IPS-NIHi7 (cell line): Measurements from ENCODE around the gene SPIB.
"Not testable (repeated sequence)": the region's sequence is repeated elsewhere in the genome, so short reads cannot be mapped to it uniquely, and the experiment has no call there.

Experiments
- DNase-seq: peaks from one replicate; pipeline ENCODE4 v3.0.0; 2012; ENCODE audit warnings: mixed read lengths; ENCODE audit errors: extremely low spot score

SPIB gene

DNA sequence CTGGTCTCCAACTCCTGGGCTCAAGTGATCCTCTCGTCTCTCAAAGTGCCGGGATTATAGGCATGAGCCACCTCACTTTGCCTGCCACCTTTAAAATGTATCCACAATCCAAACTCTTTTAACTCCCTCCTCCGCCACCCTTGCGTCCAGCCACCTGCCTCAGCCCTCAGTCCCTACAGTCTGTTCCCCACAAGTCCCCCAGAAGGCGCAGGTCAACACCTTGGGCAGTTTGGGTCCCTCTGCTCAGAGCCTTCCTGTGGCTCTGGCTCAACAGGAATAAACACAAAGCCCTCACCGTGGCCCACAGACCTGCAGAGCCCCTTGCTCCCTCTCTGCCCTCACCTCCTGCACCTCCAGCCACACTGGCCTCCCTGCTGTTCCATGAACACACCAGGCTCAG lies 50.1 kb downstream of the SPIB start:
- no peak for DNase-seq

DNA sequence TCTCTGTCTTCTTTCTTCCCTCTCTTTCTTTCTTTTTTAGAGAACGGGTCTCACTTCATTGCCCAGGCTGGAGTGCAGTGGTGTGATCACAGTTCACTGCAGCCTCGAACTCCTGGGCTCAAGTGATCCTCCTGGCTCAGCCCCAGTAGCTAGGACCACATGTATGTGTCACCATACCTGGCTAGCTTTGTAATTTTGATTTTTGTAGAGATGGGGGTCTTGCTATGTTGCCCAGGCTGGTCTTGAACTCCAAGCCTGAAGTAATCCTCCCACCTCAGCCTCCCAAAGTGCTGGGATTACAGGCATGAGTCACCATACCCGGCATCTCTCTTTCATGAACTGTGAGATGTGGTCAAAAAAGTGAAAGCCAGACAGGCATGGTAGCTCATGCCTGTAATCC lies 54.6 kb downstream of the SPIB start:
- not testable (repeated sequence) for DNase-seq

DNA sequence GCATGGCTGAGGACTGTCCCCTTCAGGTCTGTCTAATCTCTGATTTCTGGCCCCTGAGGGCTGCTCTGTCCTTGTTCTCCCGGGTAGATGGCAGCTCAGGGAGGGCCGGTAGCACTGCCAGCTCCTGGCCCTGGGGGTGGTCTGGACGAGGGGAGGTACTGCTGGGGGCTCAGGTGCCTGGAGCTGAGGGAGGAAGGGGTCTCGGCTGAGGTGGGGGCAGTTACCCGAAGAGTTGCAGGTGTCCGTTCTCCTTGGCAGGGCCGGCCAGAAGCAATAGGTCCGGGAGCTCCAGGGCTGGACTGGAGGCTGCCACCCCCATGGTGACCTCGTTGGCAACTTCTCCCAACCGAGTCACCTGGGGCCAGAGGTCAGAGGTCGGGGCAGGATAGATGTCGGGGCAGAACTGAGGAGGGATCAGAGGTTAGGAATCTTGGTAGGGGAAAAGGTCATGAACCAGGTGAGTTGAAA lies 56.4 kb downstream of the SPIB start:
- DNase-seq: no peak

DNA sequence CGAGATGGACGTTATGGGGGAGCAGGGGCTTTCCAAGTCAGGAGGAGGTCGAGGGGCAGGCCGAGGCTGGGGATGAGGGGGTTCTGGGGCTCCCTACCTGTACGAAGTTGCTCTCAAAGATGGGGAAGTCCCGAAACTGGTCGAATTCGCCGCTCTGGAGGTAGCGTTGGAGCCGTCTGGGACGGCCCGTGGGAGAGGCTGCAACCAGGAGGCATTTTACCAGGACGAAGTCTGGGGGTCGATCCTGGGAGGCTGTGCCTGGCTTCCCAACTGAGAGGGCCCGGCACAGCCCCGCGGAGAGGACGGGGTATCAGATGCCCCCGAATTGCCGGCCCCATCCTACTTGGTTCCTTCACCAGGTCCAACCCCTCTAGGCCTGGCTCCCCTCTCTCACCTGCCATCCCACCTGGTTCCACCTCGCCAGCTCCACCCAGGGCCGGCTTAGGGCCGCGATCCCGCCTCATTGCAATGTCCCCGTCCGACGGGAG lies 57.0 kb downstream of the SPIB start:
- no peak for DNase-seq

DNA sequence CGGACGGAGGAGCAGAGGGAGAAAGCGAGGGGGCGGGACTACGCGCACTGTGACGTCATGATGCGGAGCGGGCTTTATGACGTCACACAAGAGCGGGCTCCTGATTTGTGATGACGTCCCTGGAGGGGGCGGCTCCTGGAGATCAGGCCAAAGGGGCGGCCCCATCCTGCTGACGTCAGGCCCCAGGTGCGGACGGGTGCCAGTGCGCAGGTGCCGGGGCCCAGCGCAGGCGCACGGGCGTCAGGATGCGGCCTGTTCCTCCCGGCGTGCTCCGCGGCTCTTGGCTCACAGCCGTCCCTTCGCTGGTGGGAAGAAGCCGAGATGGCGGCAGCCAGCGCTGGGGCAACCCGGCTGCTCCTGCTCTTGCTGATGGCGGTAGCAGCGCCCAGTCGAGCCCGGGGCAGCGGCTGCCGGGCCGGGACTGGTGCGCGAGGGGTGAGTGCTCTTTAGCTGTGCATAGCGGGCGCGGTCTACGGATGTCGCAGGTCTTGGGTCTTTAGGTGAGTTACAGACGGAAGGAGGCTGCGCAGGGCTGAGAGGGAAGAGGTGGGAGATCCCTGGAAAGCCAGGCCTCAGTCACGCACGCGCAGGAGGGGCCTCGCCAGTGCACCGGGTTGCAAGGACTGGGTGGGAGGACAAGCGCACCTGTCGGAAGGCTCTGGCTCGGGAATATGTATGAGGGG lies 57.6 kb downstream of the SPIB start, which contains the start of the genes EMC10 and GARIN5A:
Gene EMC10 (plus strand): TSS at position 284 of the 683 bp plus-strand sequence. CDS start 38 bp downstream, at position 322.
Gene GARIN5A (minus strand): TSS at position 625 of the 683 bp plus-strand sequence. CDS start 460 bp downstream, at position 165.
- peak; percentile 100 for DNase-seq

DNA sequence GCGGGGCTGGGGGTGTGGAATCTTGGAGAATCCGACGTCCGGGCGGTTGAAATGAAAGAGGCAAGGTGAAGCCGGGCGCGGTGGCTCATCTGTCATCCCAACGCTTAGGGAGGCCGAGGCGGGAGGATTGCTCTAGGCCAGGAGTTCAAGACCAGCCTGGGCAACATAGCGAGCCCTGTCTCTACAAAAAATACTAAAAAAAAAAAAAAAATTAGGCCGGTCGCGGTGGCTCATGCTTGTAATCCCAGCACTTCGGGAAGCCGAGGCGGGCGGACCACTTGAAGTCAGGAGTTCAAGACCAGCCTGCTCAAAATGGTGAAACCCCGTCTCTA lies 58.1 kb downstream of the SPIB start:
- DNase-seq: no peak

DNA sequence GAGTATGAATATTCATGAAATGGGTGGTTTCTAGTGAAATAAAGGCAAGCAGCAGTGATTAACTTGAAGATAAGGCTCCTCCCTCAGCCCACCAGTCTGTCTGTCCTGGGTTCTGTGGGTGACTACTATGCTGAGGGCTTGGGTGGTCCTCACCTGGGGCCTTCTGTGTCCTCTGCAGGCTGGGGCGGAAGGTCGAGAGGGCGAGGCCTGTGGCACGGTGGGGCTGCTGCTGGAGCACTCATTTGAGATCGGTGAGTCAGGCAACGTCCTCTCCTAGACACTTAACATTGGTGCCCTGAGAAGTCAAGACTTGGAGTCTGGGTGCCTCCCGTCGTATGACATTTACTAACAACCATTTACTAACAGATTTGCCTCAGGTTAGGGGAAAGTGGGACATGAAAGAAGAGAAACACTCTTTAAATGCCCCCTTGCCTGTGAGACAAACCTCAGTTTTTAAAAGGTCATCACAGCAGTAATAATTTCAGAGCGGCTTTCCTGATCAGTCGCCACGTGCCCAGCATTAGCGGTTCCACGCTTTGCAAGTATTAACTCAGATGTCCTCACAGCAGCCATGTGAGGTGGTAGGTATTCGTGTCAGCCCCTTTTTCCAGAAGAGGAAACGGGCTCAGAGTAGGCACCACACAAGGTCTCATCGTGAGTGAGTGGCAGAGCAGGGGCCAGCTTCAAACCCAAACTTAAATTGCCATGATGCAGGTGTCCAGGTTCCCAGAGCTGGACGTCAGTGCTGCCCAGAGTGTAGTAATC lies 59.2 kb downstream of the SPIB start:
- no peak for DNase-seq

DNA sequence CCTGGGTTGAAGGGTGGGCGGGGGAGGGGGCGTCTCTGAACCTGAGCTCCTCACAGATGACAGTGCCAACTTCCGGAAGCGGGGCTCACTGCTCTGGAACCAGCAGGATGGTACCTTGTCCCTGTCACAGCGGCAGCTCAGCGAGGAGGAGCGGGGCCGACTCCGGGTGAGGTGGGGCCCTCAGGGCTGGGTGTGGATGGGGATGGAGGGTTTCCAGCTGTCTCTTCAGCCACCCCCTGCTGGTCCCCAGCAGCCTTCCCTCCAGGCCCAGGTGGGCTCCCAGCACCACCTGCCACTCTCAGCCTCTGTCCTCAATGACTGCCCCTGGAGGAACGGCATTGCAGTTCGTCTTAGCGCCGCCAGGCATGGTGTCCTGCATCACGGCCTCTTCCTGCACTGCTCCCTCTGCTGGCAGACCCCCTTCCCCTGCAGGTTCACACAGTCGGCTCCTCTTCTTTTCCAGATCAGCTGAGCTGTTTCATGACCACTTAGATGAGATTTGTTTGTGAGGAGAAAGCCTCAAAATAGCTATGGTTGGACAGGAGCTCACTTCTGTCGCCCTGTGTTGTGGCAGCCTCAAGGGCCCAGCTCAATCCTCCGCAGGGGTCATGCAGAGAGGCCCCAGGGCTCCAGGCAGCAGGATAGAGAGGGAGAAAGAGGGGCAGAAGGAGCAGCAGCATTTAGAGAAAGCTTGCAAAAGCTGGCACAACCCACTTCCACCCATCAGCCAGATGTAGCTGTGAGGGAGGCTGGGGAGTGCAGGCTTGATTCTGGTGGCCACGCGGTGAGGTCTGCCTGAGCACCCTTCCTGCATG lies 60.4 kb downstream of the SPIB start:
- peak; percentile 79 for DNase-seq

DNA sequence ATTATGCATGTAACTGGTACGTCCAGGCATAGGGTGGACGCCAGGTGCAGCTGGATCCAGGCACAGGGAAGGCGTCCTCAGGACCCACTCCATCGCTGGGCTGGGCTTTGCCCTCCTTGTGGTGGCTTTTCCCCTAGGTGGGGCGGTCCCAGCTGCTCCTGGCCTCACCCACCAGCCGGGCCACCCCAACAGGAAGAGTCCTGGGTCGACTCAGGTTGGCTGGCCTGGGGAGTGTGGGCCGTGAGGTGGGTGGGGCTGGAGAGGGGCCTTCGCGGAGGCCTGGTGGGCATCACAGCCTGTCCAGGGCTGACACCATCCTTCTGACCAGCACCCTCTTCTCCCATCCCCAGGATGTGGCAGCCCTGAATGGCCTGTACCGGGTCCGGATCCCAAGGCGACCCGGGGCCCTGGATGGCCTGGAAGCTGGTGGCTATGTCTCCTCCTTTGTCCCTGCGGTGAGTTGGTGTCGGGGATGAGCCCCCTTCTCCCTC lies 61.1 kb downstream of the SPIB start:
- DNase-seq: no peak

DNA sequence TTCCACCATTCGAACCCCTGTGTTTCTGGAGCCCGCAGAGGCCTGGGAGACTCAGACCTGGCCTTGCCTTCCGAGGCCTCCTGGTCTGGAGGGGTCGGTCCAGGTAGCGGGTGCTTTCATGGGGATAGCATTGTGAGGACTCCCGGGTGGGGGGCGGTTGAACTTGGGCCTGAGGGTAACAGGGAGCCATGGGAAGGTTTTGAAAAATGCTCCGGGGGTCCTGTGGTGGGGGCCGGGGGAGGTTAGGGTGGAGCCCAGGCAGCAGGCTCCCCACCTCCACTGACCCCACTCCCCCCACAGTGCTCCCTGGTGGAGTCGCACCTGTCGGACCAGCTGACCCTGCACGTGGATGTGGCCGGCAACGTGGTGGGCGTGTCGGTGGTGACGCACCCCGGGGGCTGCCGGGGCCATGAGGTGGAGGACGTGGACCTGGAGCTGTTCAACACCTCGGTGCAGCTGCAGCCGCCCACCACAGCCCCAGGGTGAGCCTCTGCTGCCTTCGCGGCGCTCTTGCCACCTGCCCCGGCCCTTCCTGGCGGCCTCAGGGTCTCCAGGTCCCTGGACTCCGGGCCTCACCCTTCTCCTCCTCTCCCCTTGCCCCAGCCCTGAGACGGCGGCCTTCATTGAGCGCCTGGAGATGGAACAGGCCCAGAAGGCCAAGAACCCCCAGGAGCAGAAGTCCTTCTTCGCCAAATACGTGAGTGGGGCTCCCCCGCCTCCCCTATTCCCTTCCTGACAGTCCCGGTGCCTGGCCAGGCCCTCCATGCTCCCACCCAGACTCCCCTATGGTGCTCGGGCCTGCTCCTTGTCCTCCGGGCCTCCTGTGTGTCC lies 61.8 kb downstream of the SPIB start:
- DNase-seq: no peak
